ENCODE data around the gene ILKAP. TPM values are rescaled to one million over a fixed set of nuclear protein-coding genes. Genes with fewer than 3 reads are reported as not detected.

ILKAP gene
- total and polyA plus RNA-seq, 2 experiments from 2014 or later = 25.7 to 81.9 TPM

DNA sequence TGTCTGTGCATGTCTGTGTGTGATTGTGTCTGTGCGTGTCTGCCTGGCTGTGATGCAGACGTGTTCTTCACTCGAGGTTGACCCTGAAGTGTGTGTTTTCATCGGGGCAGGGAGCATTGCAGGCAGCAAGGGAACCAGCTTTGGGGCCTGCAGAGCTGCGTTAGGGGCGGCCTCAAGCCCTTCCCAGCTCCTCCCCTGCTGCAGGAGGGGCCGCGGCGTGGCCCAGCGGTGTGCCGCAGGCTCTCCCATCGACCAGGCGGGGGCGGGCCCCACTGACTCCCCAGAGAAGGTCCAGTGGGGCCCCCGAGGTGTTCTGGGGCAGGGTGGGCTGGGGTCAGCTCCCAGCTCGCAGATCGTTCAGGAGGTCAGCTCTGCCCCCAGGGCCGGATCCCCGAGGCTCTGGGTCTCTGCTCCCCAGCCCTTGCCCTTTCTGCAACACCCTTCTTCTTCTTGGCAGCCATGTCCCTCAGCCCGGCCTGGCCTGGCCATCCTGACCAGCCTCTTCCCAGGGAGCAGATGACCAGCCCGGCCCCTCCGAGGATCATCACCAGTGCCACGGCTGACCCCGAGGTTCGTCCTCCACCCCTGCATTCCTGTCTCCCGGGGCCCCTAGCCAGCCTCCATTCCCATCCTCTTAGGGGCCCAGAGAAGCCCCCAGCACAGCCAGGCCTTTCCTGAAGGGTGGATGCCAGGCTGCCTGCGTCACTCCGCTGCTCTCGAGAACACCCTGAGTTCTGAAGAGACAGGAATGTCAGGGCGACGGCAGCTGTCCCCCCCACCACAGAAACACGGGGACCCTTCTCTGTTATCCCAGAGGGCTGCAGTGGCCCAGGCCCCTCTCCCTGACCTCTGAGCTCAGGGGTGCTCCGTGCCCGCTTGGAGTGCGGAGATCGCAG, 76.1 kb downstream of the ILKAP start:
- Histone ChIP-seq H3K4me3 (no peak overlapping the region), H3K27me3 (no peaks in the 10 kb centered on the region), H3K9me3 (ENCODE audit: low read depth) (no peaks in the 10 kb centered on the region), H3K27ac (no peak overlapping the region), H3K4me1 (ENCODE audit: low read depth) (peaks cover 7% of the 10 kb centered on the region), H3K36me3 (no peaks in the 10 kb centered on the region)
- DNase-seq (ENCODE audit: low read depth in 1 of 2, low spot score in 1 of 2) = peak; percentile 52 to 74
- TF ChIP-seq, protein P1, sequence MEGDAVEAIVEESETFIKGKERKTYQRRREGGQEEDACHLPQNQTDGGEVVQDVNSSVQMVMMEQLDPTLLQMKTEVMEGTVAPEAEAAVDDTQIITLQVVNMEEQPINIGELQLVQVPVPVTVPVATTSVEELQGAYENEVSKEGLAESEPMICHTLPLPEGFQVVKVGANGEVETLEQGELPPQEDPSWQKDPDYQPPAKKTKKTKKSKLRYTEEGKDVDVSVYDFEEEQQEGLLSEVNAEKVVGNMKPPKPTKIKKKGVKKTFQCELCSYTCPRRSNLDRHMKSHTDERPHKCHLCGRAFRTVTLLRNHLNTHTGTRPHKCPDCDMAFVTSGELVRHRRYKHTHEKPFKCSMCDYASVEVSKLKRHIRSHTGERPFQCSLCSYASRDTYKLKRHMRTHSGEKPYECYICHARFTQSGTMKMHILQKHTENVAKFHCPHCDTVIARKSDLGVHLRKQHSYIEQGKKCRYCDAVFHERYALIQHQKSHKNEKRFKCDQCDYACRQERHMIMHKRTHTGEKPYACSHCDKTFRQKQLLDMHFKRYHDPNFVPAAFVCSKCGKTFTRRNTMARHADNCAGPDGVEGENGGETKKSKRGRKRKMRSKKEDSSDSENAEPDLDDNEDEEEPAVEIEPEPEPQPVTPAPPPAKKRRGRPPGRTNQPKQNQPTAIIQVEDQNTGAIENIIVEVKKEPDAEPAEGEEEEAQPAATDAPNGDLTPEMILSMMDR (IDR thresholded peaks at IDR 0.05; ENCODE audit: low read depth, low read length) = peak; percentile 15

DNA sequence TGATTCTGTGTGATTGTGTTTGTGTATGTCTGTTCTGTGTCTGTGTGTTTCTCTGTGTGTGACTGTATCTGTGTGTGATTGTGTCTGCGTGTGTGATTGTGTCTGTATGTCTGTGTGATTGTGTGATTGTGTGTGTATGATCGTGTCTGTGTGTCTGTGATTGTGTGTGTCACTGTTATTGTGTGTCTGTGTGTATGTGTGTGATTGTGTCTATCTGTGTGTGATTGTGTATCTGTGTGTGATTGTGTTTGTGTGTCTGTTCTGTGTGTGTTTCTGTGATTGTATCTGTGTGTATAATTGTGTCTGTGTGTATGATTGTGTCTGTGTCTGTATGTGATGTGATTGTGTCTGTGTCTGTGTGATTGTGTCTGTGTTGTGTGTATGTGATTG, 76.7 kb downstream of the ILKAP start:
- TF ChIP-seq, protein P1 (IDR thresholded peaks at IDR 0.05; ENCODE audit: low read depth, low read length) = no peak
- Histone ChIP-seq H3K27me3 (no peaks in the 10 kb centered on the region), H3K4me1 (ENCODE audit: low read depth) (peaks cover 7% of the 10 kb centered on the region), H3K36me3 (no peaks in the 10 kb centered on the region), H3K4me3 (no peak overlapping the region), H3K27ac (no peak overlapping the region), H3K9me3 (ENCODE audit: low read depth) (no peaks in the 10 kb centered on the region)
- DNase-seq (ENCODE audit: low read depth in 1 of 2, low spot score in 1 of 2) = no peak

DNA sequence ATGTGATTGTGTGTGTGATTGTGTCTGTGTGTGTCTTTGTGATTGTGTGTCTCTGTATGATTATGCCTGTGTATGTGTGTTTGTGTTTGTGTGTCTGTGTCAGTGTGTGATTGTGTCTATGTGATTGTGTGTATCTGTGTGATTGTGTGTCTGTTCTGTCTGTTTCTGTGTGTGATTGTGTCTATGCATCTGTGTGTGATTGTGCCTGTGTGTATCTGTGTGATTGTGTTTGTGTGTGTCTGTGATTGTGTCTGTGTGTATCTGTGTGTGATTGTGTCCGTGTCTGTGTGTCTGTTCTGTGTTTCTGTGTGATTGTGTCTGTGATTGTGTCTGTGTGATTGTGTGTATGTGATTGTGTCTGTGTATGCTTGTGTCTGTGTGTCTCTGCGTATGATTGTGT, 77.2 kb downstream of the ILKAP start:
- Histone ChIP-seq H3K4me3 (no peak overlapping the region), H3K9me3 (ENCODE audit: low read depth) (no peaks in the 10 kb centered on the region), H3K27ac (no peak overlapping the region), H3K27me3 (no peaks in the 10 kb centered on the region), H3K36me3 (no peaks in the 10 kb centered on the region), H3K4me1 (ENCODE audit: low read depth) (peaks cover 7% of the 10 kb centered on the region)
- TF ChIP-seq, protein P1 (IDR thresholded peaks at IDR 0.05; ENCODE audit: low read depth, low read length) = no peak
- no peak for DNase-seq (ENCODE audit: low read depth in 1 of 2, low spot score in 1 of 2)

DNA sequence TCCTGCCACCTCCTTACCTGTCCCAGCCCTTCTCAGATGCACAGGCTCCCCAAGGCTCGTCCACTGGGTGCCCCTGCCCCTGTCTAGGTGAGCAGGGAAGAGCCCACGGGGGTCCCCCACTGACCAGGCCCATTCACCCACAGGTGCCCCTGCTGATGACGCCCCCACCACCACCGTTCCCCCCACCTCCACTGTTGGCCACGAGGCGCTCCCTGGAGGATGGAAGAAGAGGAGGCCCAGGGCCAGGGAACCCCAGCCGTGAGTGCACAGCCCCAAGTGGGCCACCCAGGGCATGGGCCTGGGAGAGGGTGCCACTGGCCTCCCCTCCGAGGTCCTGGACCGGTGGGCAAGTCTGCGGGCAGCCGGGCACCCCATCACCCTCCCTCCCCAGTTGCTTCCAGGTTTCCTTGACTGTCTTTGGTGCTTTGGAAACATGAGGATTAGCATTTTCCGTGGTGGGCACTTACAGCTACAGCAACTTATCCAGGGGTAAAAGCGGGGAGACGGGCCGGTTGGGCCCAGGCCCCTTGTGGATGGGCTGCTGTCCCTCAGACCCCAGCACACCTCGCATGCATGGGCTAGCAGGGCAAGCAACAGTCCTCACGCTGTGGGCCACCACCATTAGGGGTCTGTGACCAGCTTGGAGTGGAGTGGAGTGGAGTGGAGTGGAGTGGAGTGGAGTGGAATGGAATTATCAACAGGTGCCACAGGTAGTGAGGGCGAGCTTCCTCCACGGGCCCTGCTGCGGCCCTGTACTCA, 78.2 kb downstream of the ILKAP start:
- Histone ChIP-seq H3K27ac (no peak overlapping the region), H3K9me3 (ENCODE audit: low read depth) (no peaks in the 10 kb centered on the region), H3K36me3 (no peaks in the 10 kb centered on the region), H3K4me3 (no peak overlapping the region), H3K27me3 (no peaks in the 10 kb centered on the region), H3K4me1 (ENCODE audit: low read depth) (peaks cover 7% of the 10 kb centered on the region)
- TF ChIP-seq, protein P1 (IDR thresholded peaks at IDR 0.05; ENCODE audit: low read depth, low read length) = no peak
- no peak for DNase-seq (ENCODE audit: low read depth in 1 of 2, low spot score in 1 of 2)

DNA sequence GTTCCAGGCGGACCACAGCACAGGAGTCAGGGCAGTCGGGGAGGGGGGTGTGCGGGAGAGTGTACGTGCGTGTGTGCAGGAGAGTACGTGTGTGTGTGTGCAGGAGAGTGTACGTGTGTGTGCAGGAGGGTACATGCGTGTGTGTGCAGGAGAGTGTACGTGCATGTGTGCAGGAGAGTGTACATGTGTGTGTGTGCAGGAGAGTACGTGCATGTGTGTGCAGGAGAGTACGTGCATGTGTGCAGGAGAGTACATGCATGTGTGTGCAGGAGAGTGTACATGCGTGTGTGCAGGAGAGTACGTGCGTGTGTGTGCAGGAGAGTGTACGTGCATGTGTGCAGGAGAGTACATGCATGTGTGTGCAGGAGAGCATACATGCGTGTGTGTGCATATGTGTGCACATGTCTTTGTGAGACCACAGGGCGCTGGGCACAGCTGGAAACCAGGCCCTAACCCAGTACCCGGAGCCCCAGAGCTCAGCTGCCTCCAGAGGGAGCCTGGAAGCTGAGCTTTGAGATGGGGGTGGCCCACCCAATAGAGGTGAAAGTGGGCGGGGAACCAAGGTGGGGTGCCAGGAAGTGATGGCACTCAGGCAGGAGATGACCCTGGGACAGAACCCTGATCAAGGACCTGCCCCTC, 78.9 kb downstream of the ILKAP start:
- Histone ChIP-seq H3K27me3 (no peaks in the 10 kb centered on the region), H3K36me3 (no peaks in the 10 kb centered on the region), H3K27ac (no peak overlapping the region), H3K4me1 (ENCODE audit: low read depth) (peaks cover 7% of the 10 kb centered on the region), H3K4me3 (no peak overlapping the region), H3K9me3 (ENCODE audit: low read depth) (no peaks in the 10 kb centered on the region)
- no peak for DNase-seq (ENCODE audit: low read depth in 1 of 2, low spot score in 1 of 2)
- TF ChIP-seq, protein P1 (IDR thresholded peaks at IDR 0.05; ENCODE audit: low read depth, low read length) = no peak
